Left renal pelvis (tissue), 4 donors: ENCODE measurements around the gene CXCL6. TPM values are rescaled to one million over a fixed set of nuclear protein-coding genes. Genes with fewer than 3 reads are reported as not detected.

Source experiments
- DNase-seq, 4 donors: peaks; one replicate each; pipeline ENCODE4 v3.0.0-alpha.2; 2013; ENCODE audit warnings: low read depth in 4 of 4, low spot score in 3 of 4
- polyA plus RNA-seq, 4 donors: library from polyadenylated mRNA; unstranded; fragments of 120-200 nt; gene quantifications; one replicate each; pipeline ENCODE4 v1.2.1, GENCODE V29; 2013; ENCODE audit not compliant: insufficient read length in 4 of 4

The CXCL6 gene
- under 1 TPM in 1 of 4 donors, not detected in 3; 0.10 TPM for polyA plus RNA-seq

DNA sequence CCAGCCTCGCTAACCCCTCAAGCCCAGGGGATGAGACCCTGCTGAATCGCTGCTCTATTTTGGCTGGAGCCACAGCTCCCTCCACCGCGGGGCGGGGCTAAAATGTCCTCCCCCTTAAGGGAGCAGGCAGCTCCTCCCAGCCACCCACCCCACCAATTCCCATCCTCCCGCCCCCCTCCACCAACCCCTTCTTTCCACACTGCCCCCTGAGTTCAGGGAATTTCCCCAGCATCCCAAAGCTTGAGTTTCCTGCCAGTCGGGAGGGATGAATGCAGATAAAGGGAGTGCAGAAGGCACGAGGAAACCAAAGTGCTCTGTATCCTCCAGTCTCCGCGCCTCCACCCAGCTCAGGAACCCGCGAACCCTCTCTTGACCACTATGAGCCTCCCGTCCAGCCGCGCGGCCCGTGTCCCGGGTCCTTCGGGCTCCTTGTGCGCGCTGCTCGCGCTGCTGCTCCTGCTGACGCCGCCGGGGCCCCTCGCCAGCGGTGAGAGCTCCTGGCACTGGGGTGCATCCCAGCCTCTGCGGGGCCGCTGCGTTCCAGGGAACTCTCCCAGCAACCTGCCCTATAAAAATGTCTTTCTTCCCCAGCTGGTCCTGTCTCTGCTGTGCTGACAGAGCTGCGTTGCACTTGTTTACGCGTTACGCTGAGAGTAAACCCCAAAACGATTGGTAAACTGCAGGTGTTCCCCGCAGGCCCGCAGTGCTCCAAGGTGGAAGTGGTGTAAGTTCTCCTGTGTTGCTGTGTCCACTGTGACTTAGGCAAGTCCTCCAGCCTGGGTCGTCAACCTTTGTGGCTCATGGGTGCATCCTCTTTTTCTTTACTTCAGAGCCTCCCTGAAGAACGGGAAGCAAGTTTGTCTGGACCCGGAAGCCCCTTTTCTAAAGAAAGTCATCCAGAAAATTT lies at the start of gene CXCL6:
TSS of gene CXCL6 (plus strand) at position 306 of the 907 bp plus-strand sequence. CDS start at position 379, 73 bp downstream.
- DNase-seq: no peak

GRCh38 chr4:73788411-73788810 lies 48.1 kb upstream of the CXCL6 start:
- no peak for DNase-seq

DNA sequence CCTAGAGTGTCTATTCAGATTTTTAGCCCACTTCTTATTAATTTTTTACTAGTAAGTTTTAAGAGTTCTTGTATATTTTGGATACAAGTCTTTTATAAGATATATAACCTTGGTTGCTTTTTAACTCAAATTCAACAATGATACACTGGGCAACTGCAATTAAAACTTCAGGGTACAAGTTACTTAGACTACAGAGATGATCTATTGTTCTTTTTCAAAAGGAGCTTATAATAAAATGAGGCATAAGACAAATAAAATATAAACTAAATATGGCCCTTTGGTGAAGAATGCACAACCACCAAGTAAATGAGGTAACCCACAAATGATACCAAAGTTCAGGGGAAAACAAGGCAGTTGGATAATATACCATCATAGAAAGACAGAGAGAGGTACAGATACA lies 37.6 kb upstream of the CXCL6 start:
- DNase-seq: no peak

DNA sequence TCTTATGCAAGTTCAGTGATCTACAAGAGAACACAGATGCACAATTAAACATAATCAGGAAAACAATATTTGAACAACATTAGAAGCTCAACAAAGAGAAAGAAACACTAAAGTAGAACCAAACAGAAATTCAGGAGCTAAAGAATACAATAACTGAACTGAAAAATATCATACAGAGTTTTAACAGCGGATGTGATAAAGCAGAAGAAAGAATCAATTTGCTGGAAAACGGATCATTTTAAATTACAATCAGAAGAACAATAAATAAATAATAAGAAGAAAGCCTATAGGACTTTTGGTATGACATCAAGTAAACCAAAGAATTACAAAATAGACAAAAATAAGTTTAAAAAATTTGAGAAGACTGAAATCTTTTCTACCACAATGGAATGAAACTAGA lies 36.3 kb upstream of the CXCL6 start:
- DNase-seq: no peak

GRCh38 chr4:73801692-73802091 lies 34.8 kb upstream of the CXCL6 start:
- no peak for DNase-seq

- no peak for DNase-seq
Measured at GRCh38 chr4:73803213-73803612, 33.3 kb upstream of the CXCL6 start.

DNA sequence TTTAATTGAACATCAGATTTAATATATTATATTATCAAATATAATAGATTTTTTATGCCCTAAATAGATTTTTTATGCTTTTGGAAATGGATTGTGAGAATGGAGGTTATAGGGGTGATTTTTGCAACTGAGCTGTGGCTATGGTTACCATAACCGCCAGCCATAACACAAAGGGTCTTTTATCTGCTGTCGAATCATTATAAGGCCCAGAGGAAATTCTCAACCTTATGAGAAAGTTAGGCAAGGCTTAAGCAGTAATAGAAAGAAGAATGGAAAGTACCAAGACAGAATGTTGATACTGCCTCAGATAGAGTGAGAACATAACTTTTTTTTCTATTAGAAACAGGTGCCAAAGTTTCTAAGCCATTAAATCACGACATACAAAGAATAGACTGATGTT lies 26.3 kb upstream of the CXCL6 start:
- DNase-seq: no peak

DNA sequence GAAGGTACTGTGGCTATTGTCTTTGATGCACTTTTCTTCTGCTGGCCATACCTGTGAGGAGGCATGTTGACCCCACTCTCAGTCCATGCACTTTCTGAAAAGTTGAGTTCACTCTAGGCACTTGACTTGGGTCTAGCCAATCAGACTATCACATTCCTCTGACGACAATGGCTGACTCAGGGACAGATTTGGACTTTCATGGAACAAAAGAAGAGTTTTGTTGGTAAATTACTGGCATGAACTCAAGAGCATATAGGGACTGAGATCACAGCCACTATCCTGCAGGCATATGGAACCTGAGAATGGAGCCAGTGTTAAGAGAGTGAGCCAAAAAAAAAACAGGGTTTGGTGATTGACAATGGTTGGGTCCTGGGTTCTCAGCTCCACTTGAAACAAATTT lies 24.6 kb upstream of the CXCL6 start:
- DNase-seq: no peak

GRCh38 chr4:73814679-73815078 lies 21.8 kb upstream of the CXCL6 start:
- no peak for DNase-seq

DNA sequence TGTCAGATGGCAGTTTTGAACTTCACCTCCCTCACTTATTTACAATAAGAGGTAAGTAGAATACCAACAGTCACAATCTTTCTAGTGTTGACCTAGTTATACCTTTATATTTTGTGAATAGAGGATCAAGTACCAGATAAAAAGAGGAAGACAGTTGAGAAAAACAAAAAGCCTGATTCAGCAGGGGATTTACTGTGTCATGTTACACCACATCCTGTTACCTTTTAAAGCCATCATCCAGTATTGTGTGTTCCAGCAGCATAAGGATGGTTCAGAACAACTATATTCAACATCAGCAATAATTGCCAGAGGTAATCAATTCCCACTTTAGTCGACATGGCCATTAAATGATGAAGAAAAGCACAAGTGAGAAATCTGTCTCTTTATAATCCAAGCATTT lies 21.3 kb upstream of the CXCL6 start:
- DNase-seq: no peak

DNA sequence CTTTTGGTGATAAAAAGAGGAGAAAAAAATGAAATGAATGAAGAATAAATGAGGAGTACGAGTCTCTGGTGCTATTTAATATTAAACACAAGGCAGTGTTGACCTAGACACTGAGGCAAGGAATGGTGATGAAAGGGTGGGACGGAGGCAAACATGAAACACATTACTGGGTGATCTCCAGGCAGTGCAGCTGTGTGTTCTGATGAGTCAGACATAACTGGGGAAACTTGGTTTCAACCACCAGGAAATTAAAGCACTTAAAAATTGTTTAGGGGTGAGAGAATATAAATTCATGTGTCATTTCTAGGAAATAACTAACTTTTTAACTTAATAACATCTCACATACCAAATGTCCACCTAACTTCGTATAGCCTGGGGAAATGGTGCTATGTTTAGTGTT lies 19.7 kb upstream of the CXCL6 start:
- DNase-seq: no peak

DNA sequence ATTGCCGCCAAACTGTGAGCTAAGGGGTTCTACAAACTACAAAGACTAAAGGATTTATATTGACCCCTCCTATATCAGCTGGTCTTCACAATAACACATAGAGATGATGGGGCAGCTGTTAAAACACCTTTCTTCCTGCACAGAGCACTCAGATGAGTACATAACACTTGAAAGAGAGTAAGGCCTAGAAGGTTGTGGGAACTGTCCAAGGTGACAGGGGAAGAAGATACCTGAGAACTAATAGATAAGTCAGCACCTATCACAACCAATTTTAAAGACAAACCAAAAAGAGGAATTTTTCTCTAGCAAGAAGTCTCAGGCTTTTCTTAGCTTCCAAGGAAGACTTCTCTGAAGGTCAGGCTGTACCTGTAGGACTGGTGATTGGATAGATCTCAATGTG lies 19.1 kb upstream of the CXCL6 start:
- no peak for DNase-seq

- no peak for DNase-seq
Measured at GRCh38 chr4:73821325-73821724, 15.2 kb upstream of the CXCL6 start.

DNA sequence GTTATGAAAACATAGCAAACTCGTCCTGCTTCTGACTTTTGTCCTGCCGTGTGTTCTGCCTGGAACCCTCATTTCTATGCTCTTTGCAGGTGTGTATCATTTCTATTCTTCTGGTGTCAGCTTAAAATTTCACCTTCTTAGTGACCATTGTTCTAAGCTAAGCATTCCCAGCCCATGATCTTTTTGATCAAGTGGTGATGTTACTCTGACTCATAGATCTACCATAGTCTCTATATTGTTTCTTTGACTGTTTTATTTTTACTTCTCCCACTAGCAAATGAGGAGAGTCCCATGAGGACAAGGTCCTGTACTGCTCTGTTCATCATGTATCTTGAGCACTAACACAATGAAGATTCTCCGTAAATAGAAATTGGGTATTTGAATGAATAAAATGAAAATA lies 14.1 kb upstream of the CXCL6 start:
- no peak for DNase-seq

DNA sequence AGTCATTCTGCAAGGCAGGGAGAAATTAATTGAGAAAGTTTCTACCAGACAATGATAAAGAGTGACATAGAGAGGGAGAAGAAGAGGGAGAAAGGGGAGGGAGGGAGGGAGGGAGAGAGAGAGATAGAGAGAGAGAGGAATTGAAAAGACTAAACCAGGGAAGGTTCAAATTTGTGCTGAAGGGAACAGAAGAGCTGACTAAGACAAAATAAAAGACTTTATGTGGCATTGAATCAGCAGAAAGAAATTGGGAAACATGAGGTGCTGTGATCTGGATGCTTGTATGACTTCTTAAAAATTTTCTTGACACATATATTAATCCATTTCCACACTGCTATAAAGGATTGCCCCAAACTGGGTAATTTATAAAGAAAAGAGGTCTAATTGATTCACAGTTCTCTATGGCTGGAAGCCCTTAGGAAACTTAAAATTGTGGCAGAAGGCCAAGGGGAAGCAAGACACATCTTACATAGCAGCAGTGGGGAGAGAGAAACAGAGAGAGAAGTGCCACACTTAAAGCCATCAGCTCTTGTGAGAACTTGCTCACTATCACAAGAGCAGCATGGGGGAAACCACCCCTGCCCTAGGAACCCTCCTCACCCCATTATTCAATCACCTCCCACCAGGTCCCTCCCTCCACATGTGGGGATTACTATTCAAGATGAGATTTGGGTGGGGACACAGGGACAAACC lies 13.5 kb upstream of the CXCL6 start:
- no peak for DNase-seq

DNA sequence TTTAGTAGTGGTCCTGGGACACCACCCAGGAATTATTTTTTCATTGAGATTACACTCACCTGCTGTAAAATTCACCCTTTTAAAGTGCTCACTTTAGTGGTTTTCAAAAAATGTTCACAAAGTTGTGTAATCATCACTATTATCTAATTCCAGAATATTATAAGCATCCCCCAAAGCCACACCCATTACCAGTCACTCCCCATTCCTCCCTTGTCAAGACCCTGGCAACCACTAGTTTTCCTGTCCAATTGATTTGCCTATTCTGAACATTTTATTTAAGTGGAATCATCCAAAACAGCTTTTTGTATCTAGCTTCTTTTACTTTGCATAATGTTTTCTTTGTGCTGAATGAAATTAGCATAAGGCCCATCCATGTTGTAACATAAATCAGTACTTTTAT lies 12.7 kb upstream of the CXCL6 start:
- no peak for DNase-seq

GRCh38 chr4:73828956-73829355 lies 7.5 kb upstream of the CXCL6 start:
- no peak for DNase-seq

GRCh38 chr4:73831569-73831968 lies 4.9 kb upstream of the CXCL6 start:
- no peak for DNase-seq

GRCh38 chr4:73832651-73833237 lies 3.7 kb upstream of the CXCL6 start:
- no peak for DNase-seq

- DNase-seq: no peak
Measured at GRCh38 chr4:73839071-73839470, 2.6 kb downstream of the CXCL6 start.

- DNase-seq: no peak
Measured at GRCh38 chr4:73839715-73840114, 3.2 kb downstream of the CXCL6 start.
